ENCODE measurements around the gene BABAM2. TPM values are rescaled to one million over a fixed set of nuclear protein-coding genes. Genes with fewer than 3 reads are reported as not detected.

BABAM2 gene
- total RNA-seq, 2 experiments from 2014 or later = 45.2 to 53.2 TPM

DNA sequence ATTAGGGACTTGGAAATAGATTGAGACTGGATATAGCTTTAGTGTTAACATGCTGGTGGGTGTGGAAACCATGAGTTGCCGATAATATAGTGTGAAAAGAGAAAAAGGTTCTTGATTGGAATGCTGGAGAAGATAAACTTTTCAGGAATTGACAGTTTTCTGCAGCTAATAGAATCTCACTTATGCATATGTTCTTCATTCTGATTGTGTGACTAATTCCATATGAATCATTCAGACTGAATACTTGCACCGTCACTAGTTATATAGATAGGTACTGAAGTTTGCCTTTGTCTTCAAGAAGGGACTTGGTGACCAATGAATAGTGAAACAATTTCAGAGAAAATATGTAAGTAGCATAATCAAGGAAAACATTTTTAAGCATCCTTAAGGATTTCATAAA is 276.4 kb downstream of the BABAM2 start:
- no peaks in the 10 kb centered on the region for H3K27me3 Mint-ChIP-seq

DNA sequence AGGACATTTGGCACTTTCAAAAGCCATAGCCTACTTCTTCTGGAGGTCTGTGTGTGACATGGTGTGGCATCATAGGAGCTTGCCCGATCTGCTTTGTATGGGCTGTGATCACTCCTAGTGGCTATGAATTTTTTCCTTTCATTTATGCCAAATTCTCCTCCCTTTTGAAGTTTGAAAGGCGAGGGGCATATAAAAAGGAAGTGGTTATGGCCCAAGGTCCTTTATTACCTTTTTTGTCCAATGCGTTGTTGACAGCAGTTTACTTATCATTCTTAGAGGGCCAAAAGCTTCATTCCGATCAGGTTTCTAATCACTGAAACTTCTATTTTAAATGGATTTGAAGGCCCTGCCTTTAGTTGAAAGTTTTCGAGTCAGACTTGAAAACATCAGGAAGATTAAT is 277.8 kb downstream of the BABAM2 start:
- DNase-seq = no peak
- no peaks in the 10 kb centered on the region for H3K27me3 Mint-ChIP-seq
- H3K27ac Mint-ChIP-seq = no peak overlapping the region
- peaks cover 2% of the 10 kb centered on the region for H3K36me3 Mint-ChIP-seq
- H3K4me1 Mint-ChIP-seq = no peaks in the 10 kb centered on the region
- no peaks in the 10 kb centered on the region for H3K9me3 Mint-ChIP-seq
- no peak overlapping the region for H3K4me3 Mint-ChIP-seq

More for the DNA sequence above, 276.4 kb downstream of the BABAM2 start:
- H3K4me1 Mint-ChIP-seq = no peaks in the 10 kb centered on the region
- no peaks in the 10 kb centered on the region for H3K9me3 Mint-ChIP-seq
- peaks cover 2% of the 10 kb centered on the region for H3K36me3 Mint-ChIP-seq
- H3K4me3 Mint-ChIP-seq = no peak overlapping the region
- DNase-seq = no peak
- no peak overlapping the region for H3K27ac Mint-ChIP-seq

DNA sequence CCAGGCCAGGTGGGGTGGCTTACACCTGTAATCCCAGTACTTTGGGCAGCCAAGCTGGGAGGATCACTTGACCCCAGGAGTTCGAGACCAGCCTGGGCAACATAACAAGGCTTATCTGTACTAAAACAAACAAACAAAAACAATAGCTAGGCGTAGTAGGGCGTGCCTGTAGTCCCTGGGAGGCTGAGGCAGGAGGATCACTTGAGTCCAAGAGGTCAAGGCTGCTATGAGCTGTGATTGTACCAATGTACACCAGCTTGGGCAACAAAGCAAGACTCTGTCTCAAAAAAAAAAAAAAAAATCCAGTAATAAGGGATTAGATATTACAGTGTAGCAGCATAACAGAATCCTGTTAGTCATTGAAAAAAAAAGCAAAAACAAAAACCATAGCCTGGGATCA is 279.0 kb downstream of the BABAM2 start:
- Mint-ChIP-seq H3K9me3 (no peaks in the 10 kb centered on the region), H3K27ac (no peak overlapping the region), H3K36me3 (peaks cover 5% of the 10 kb centered on the region), H3K4me1 (no peaks in the 10 kb centered on the region), H3K27me3 (no peaks in the 10 kb centered on the region), H3K4me3 (no peak overlapping the region)
- no peak for DNase-seq

DNA sequence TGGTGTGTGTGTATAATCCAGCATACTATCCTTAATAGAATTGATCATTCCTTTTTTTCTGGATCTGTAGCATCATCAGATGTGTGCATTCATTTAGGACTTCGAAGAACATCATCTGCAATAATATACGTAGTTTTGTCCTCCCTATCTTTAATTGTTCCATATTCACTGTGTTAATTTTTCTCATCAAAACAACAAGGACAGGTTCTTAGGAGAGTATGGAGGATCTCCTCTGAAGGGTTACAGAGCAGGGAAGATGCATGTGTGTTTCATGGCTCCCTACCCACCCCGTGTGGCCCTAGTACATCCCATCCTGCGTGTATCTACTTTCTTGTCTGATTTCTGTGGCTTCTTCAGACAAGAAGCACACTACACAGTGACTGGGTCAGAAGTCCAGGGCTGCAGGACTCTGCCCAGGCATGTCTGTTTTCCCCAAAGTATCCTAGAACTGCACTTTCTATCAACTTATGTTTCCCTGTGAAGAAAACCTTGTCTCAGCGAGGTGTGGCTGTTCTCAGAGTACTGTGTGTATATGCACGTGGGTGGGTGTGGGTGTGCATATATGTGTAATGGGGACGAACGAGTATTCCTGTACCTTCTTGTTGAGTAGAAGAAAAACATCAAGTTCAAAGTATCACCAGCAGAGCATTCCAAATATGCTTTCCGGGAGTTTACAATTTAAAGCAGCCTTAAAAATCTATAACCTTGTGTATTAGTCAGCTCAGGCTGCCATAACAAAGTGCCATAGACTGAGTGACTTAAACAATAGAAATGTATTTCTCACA is 281.8 kb downstream of the BABAM2 start:
- DNase-seq = no peak
- H3K27me3 Mint-ChIP-seq = no peaks in the 10 kb centered on the region
- no peak overlapping the region for H3K4me3 Mint-ChIP-seq
- peaks cover 14% of the 10 kb centered on the region for H3K9me3 Mint-ChIP-seq
- no peaks in the 10 kb centered on the region for H3K4me1 Mint-ChIP-seq
- H3K27ac Mint-ChIP-seq = no peak overlapping the region
- H3K36me3 Mint-ChIP-seq = peaks cover 22% of the 10 kb centered on the region

DNA sequence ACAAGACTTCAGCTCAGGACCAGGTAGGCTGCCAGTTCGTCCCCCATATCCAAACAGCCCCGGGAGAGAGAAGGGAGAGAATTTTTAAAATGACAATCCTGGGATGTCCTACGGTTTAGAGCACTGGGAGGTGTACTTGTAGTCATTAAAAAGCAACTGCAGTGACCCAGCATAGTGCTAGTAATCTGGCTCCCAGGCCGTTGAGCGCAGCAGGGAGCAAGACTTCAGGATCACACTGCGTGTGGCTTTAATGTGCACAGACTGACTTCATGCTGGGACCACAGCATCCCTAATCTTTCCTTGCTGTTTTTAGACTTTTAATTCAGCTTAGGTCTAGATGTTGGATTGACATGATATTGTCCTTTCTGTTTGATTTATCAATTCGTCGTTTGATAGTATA is 282.8 kb downstream of the BABAM2 start:
- no peaks in the 10 kb centered on the region for H3K4me1 Mint-ChIP-seq
- H3K27ac Mint-ChIP-seq = no peak overlapping the region
- DNase-seq = no peak
- peaks cover 25% of the 10 kb centered on the region for H3K36me3 Mint-ChIP-seq
- H3K9me3 Mint-ChIP-seq = peaks cover 18% of the 10 kb centered on the region
- H3K27me3 Mint-ChIP-seq = no peaks in the 10 kb centered on the region
- no peak overlapping the region for H3K4me3 Mint-ChIP-seq

DNA sequence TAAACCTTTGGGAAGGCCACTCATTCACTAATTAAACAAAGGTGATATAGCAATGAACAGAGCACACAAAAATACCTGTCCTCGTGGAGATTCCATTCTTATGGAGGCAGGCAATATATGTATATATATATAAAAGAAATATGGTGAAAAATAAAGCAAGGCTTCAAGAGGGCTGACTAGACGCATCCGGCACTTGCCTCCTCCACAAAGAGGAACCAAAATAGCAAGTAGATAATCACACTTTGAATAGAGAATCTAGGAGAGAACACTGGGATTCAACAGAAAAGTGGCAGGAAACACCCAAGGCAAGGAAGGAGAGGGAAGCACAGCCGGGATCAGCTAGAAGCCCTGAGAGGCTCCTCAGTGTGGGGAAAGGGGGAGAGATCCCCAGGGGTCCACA is 283.7 kb downstream of the BABAM2 start:
- H3K4me1 Mint-ChIP-seq = no peaks in the 10 kb centered on the region
- H3K4me3 Mint-ChIP-seq = no peak overlapping the region
- no peak overlapping the region for H3K27ac Mint-ChIP-seq

DNA sequence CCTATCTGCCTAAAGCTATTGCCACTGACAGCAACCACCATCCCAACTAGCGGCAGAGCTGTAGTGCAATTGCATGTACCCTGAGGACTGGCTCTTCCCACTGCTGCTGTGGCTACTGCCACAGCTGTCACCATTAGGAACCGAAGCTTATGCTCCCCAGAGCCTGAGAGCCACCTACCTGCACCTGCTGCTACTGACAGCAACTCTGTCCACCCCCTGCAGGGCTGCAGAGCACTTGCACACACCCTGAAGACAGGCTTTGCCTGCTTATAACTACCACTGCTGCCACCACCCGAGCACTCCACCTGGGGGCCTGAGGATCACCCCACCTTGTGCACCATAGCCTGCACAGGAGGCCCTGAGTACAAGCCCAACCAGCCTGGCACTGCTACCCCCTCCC is 284.5 kb downstream of the BABAM2 start:
- no peaks in the 10 kb centered on the region for H3K4me1 Mint-ChIP-seq
- no peak for DNase-seq
- H3K27ac Mint-ChIP-seq = no peak overlapping the region
- H3K27me3 Mint-ChIP-seq = no peaks in the 10 kb centered on the region
- H3K4me3 Mint-ChIP-seq = no peak overlapping the region
- H3K36me3 Mint-ChIP-seq = peaks cover 25% of the 10 kb centered on the region
- H3K9me3 Mint-ChIP-seq = peaks cover 18% of the 10 kb centered on the region

More for the DNA sequence above, 283.7 kb downstream of the BABAM2 start:
- Mint-ChIP-seq H3K9me3 (peaks cover 18% of the 10 kb centered on the region), H3K36me3 (peaks cover 25% of the 10 kb centered on the region), H3K27me3 (no peaks in the 10 kb centered on the region)
- no peak for DNase-seq

DNA sequence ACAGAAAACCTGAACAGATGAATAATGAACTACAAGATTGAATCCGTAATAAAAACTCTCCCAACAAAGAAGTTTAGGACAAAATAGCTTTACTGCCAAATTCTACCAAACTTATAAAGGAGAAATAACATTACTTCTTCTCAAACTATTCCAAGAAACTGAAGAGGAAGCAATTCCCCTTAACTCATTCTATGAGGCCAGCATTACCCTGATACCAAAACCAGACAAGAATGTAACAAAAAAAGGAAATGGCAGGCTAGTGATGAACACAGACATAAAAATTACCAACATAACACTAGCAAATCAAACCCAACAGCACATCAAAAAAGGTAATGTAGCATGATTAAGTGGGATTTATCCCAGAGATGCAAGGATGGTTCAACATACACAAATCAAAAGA is 288.4 kb downstream of the BABAM2 start:
- peaks cover 20% of the 10 kb centered on the region for H3K9me3 Mint-ChIP-seq
- no peak for DNase-seq
- no peak overlapping the region for H3K4me3 Mint-ChIP-seq
- no peak overlapping the region for H3K27ac Mint-ChIP-seq
- no peaks in the 10 kb centered on the region for H3K27me3 Mint-ChIP-seq
- peaks cover 22% of the 10 kb centered on the region for H3K36me3 Mint-ChIP-seq
- H3K4me1 Mint-ChIP-seq = no peaks in the 10 kb centered on the region

DNA sequence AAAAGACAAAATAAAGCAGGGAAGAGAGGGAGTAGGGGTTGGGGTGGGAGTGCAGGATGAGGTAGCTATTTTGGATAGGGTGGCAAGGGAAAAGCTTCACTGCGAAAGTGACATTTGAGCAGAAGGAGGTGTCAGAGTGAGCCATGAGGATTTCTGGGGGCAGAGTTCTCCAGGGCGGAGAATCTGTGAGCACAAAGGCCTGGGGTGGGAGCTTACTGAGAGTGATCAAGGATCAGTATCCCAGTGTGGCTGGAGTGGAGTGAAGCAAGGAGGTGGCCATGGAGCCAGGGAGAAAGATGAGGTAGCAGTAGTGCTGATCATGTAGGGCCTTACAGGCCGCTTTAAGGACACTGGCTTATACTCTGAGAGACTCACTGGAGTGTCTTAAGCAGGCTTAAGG is 291.3 kb downstream of the BABAM2 start:
- Mint-ChIP-seq H3K9me3 (peaks cover 14% of the 10 kb centered on the region), H3K36me3 (peaks cover 13% of the 10 kb centered on the region), H3K27me3 (no peaks in the 10 kb centered on the region), H3K4me3 (no peak overlapping the region), H3K4me1 (no peaks in the 10 kb centered on the region), H3K27ac (no peak overlapping the region)
- DNase-seq = no peak

DNA sequence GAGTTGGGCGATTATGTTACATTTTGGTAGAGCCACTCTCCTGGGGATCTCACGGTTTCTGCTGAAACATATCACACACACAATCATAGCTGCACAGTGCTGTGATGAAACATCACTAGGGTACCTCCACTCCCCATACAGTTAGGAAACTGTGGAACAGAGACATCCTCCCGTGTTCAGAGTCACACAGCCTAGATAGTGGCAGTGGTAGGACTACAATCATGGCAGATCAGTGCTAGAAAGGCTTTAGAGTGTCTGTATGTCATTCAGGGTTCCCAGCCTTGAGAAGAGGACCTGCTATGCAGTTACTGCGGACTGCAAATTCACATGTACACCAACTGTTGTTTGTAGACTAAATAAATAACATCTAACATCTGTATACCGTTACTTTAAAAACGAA is 291.8 kb downstream of the BABAM2 start:
- H3K36me3 Mint-ChIP-seq = peaks cover 8% of the 10 kb centered on the region
- H3K27me3 Mint-ChIP-seq = no peaks in the 10 kb centered on the region
- peaks cover 9% of the 10 kb centered on the region for H3K9me3 Mint-ChIP-seq
- no peak overlapping the region for H3K4me3 Mint-ChIP-seq
- H3K4me1 Mint-ChIP-seq = no peaks in the 10 kb centered on the region
- no peak for DNase-seq
- H3K27ac Mint-ChIP-seq = no peak overlapping the region

DNA sequence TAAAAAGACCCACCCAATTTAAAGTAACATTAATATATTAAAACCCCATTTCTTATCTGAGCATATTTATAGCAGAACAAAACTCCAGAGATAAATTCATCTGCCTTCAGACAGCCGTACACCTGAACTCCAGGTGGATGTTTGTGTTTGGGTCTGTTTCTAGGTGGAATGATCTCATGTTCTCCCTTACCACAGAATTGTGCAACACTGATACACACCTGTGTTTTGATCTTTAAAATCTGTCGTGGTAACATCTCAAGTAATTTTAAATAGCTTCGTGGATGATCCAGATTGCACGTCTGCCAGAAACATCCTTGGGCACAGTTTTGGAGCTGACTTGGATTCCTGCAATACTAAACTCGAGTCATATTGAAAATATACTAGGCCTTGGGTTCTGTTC is 294.6 kb downstream of the BABAM2 start:
- no peak overlapping the region for H3K27ac Mint-ChIP-seq
- H3K36me3 Mint-ChIP-seq = peaks cover 6% of the 10 kb centered on the region
- peaks cover 5% of the 10 kb centered on the region for H3K9me3 Mint-ChIP-seq
- H3K4me3 Mint-ChIP-seq = no peak overlapping the region
- H3K4me1 Mint-ChIP-seq = no peaks in the 10 kb centered on the region
- no peaks in the 10 kb centered on the region for H3K27me3 Mint-ChIP-seq
- no peak for DNase-seq

DNA sequence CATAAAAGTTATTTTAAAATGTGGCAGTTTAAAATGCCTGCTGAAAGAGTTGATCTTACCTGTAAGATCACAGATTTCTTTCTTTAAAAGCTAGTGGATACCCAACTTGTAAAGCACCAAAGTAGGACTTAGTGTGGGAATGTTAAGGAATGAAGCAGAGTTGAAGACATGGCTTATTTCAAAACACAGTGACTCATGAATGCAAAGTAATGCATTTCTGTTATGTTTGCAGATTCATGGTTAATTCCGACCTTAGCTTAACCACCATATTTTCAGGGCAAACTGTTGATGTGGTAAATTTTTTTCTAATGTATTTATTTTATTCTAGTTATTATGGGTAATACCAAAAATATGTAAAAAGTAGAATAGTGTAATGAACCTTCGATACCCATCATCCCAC is 295.4 kb downstream of the BABAM2 start:
- Mint-ChIP-seq H3K27ac (no peak overlapping the region), H3K4me1 (no peaks in the 10 kb centered on the region), H3K4me3 (no peak overlapping the region), H3K27me3 (no peaks in the 10 kb centered on the region), H3K9me3 (peaks cover 3% of the 10 kb centered on the region), H3K36me3 (peaks cover 10% of the 10 kb centered on the region)
- DNase-seq = no peak

DNA sequence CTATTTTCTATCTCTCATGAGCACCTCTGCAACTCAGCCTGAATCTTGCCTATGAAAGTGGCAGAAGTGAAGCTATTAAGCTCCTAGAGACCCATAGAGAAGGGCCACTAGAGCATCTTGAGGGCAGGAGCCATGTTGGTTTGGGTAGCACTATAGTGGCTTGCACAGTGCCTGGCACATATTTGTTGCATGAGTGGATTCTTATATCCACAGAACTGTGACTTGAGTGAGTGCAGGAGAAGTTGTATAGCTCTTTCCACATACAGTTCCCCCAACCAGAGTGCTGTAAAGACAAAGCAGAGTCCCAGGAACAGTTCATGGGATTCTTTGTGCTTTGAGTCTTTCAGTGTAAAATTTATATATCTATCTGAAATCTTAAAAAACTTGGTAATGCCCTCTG is 296.7 kb downstream of the BABAM2 start:
- no peak overlapping the region for H3K27ac Mint-ChIP-seq
- H3K4me1 Mint-ChIP-seq = no peaks in the 10 kb centered on the region
- no peak for DNase-seq
- H3K36me3 Mint-ChIP-seq = peaks cover 10% of the 10 kb centered on the region
- H3K4me3 Mint-ChIP-seq = no peak overlapping the region
- H3K27me3 Mint-ChIP-seq = no peaks in the 10 kb centered on the region
- H3K9me3 Mint-ChIP-seq = peaks cover 3% of the 10 kb centered on the region

DNA sequence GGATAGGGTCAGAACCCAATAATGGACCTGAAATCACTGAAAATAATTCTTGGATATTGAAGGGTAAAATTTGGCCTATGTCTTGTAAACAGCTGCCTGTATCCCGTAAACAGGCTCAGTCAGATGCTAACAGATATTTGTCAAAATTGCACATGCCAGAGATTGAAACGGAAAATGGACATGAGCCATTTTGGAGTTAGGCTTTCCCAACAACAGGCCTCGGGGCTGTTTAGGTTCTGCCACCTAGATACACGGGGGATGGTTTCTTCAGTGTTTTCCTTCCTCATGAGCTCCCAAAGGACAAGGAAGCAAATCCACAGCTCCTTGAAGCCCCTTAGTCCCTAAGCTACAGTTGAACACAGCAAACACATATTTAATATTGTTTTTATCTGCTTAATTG is 297.9 kb downstream of the BABAM2 start:
- Mint-ChIP-seq H3K27me3 (no peaks in the 10 kb centered on the region), H3K27ac (no peak overlapping the region), H3K4me1 (no peaks in the 10 kb centered on the region), H3K9me3 (peaks cover 3% of the 10 kb centered on the region), H3K4me3 (no peak overlapping the region), H3K36me3 (peaks cover 10% of the 10 kb centered on the region)
- DNase-seq = no peak

DNA sequence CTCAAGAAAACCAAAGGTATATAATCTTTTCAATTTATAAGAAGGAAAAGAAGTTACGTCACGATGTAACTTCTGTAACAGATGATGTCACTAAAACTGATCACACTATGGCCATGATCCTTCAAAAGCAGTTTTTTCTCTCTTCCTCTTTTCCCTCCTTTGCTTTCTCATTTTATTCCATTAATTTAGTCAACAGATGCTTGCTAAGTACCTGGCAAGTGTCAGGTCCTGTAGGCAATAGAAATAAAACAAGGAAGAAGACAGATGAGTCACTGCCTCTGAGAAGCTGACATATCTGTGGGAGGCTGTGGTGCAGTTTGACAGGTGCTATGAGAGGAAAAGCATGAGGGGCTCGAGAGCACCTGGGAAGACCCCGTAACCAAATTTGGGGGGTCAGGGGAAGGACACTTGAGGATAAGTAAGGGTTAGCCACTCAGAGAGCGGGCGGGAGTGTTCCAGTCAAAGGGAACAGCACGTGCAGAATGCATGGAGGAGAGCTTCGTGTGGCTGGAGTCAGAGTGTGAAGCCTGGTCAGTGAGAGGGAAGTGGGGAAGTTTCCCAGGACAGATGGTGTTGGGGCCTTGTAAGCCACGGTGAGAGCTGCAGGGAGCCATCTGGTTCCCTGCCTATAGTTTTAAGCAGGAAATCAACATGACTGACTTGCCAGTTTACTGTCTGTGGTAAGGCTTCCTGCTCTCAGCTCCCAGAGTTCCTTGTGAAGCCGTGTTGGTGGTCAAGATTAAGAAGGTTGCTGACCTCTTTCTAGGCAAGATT is 303.3 kb downstream of the BABAM2 start:
- no peaks in the 10 kb centered on the region for H3K27me3 Mint-ChIP-seq
- DNase-seq = no peak
- no peak overlapping the region for H3K4me3 Mint-ChIP-seq
- H3K36me3 Mint-ChIP-seq = peaks cover 9% of the 10 kb centered on the region
- no peak overlapping the region for H3K27ac Mint-ChIP-seq
- no peaks in the 10 kb centered on the region for H3K9me3 Mint-ChIP-seq
- H3K4me1 Mint-ChIP-seq = peaks cover 2% of the 10 kb centered on the region

Data from activated naive CD8-positive, alpha-beta T cell treated with anti-CD3 and anti-CD28 coated beads for 36 hours (primary cell).